Adrenal gland (tissue), 5 donors: Measurements from ENCODE around the gene MROH2A.

Experiments used
- POLR2A ChIP-seq, 2 donors: fragments of 450-650 bp; IDR thresholded peaks; one replicate each; pipeline ENCODE4 v1.6.1; 2017; ENCODE audit warnings: antibody characterized with exemption in 2 of 2, mild to moderate bottlenecking in 2 of 2, moderate library complexity in 1 of 2
- TF ChIP-seq, protein P1 (sequence below), 6 experiments: fragments of 450-650 bp in 4 of 6; fragments of 200-600 bp in 2 of 6; sonication (generic) in 1 of 6; IDR thresholded peaks; 1 replicate in 5 of 6; 2 replicates in 1 of 6; pipeline versions ENCODE4 v1.5.1 to v1.8.0; 2016 to 2021; ENCODE audit warnings: antibody characterized with exemption in 6 of 6, mild to moderate bottlenecking in 2 of 6, moderate library complexity in 1 of 6
- donor health status: DM: no; HTN: no; CAD: no.

DNA sequence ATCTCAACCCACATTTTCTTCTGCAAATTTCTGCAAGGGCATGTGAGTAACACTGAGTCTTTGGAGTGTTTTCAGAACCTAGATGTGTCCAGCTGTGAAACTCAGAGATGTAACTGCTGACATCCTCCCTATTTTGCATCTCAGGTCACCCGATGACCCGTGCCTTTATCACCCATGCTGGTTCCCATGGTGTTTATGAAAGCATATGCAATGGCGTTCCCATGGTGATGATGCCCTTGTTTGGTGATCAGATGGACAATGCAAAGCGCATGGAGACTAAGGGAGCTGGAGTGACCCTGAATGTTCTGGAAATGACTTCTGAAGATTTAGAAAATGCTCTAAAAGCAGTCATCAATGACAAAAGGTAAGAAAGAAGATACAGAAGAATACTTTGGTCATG is 10.1 kb upstream of the MROH2A start:
- TF ChIP-seq, protein P1, sequence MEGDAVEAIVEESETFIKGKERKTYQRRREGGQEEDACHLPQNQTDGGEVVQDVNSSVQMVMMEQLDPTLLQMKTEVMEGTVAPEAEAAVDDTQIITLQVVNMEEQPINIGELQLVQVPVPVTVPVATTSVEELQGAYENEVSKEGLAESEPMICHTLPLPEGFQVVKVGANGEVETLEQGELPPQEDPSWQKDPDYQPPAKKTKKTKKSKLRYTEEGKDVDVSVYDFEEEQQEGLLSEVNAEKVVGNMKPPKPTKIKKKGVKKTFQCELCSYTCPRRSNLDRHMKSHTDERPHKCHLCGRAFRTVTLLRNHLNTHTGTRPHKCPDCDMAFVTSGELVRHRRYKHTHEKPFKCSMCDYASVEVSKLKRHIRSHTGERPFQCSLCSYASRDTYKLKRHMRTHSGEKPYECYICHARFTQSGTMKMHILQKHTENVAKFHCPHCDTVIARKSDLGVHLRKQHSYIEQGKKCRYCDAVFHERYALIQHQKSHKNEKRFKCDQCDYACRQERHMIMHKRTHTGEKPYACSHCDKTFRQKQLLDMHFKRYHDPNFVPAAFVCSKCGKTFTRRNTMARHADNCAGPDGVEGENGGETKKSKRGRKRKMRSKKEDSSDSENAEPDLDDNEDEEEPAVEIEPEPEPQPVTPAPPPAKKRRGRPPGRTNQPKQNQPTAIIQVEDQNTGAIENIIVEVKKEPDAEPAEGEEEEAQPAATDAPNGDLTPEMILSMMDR (IDR thresholded peaks at IDR 0.05): no peak
- no peak for TF ChIP-seq POLR2A (IDR thresholded peaks at IDR 0.05)
